ENCODE results near the gene ZBTB39. TPM values are rescaled to one million over a fixed set of nuclear protein-coding genes. Genes with fewer than 3 reads are reported as not detected.

Gene ZBTB39
- total RNA-seq, 1 experiment from 2014 or later = 7.6 TPM

DNA sequence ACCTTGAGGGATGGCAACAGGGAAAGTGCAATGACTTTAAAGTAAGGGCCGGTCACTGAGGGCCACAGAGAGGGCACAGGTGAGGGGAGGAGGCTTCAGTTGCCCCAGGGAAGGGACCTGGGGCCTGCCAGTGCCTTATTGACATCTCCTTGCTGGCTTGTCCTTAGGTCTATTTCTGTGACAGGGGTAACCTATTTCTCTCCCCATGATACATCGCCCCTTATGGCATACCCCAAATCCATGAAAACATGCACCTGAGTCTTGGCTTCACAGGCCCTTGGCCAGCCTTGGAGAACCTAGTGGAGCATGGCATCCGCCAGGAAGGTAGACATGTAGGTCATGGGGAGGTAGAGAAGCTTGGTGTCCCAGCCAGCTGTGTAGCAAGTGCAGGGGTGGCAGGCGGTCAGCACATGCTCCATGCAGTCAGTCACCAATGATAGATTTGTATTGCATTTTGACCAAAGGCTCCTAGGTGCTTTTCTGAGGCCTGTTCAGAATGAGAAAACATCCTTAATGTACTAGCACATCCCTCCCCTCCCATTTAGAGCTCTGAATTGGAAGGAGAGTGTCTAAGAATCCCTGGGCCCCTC is 25.3 kb downstream of the ZBTB39 start:
- ChIA-PET CTCF (no interaction called here), POLR2A (ENCODE audit: unreplicated experiment) (no interaction called here)
- H3K4me3 ChIP-seq = no peak overlapping the region
- peaks cover 4% of the 10 kb centered on the region for H3K4me1 ChIP-seq (replicated peaks; ENCODE audit: insufficient read depth)
- no peaks in the 10 kb centered on the region for H3K9me3 ChIP-seq (ENCODE audit: insufficient read depth, low read depth)
- no peak overlapping the region for H3K27ac ChIP-seq
- no peak for DNase-seq
- H4K20me1 ChIP-seq (ENCODE audit: insufficient read depth) = no peaks in the 10 kb centered on the region
- no peaks in the 10 kb centered on the region for H3K27me3 ChIP-seq (ENCODE audit: insufficient read depth, low read depth)
- no TSS peak for BruUV-seq (replicated peaks)
- H2AFZ ChIP-seq = no peak overlapping the region
- H3K4me2 ChIP-seq = no peak overlapping the region
- H3F3A ChIP-seq (ENCODE audit: insufficient read depth, low read depth) = peaks cover 1% of the 10 kb centered on the region
- no peak for TF ChIP-seq EZH2 (IDR thresholded peaks at IDR 0.05; ENCODE audit: low read depth)
- TF ChIP-seq, protein P1, sequence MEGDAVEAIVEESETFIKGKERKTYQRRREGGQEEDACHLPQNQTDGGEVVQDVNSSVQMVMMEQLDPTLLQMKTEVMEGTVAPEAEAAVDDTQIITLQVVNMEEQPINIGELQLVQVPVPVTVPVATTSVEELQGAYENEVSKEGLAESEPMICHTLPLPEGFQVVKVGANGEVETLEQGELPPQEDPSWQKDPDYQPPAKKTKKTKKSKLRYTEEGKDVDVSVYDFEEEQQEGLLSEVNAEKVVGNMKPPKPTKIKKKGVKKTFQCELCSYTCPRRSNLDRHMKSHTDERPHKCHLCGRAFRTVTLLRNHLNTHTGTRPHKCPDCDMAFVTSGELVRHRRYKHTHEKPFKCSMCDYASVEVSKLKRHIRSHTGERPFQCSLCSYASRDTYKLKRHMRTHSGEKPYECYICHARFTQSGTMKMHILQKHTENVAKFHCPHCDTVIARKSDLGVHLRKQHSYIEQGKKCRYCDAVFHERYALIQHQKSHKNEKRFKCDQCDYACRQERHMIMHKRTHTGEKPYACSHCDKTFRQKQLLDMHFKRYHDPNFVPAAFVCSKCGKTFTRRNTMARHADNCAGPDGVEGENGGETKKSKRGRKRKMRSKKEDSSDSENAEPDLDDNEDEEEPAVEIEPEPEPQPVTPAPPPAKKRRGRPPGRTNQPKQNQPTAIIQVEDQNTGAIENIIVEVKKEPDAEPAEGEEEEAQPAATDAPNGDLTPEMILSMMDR (conservative IDR thresholded peaks at IDR 0.05) = no peak
- no peaks in the 10 kb centered on the region for H3K9me2 ChIP-seq (ENCODE audit: insufficient read depth)
- intact Hi-C loops (cut with micrococcal nuclease; ENCODE audit: unreplicated experiment) = no loop called here
- H3K79me2 ChIP-seq (ENCODE audit: low read depth) = no peaks in the 10 kb centered on the region
- H3K36me3 ChIP-seq (ENCODE audit: low read depth) = no peaks in the 10 kb centered on the region

DNA sequence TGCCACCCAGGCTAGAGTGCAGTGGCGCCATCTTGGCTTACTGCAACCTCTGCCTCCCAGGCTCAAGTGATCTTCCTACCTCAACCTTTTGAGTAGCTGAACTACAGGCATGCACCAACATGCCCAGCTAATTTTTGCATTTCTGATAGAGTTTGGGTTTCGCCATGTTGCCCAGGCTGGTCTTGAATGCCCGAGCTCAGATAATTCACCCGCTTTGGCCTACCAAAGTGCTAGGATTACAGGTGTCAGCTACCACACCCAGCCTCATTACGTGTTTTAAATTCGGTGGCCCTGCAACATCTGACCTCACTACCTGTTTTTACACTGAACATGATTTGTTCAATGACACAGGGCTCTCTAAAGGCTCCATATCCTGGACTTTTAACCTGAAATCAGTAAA is 26.1 kb downstream of the ZBTB39 start:
- Histone ChIP-seq H3K4me1 (replicated peaks; ENCODE audit: insufficient read depth) (no peaks in the 10 kb centered on the region), H3K27ac (no peak overlapping the region), H3K36me3 (ENCODE audit: low read depth) (no peaks in the 10 kb centered on the region), H3K4me3 (no peak overlapping the region), H3K4me2 (no peak overlapping the region), H4K20me1 (ENCODE audit: insufficient read depth) (no peaks in the 10 kb centered on the region), H3F3A (ENCODE audit: insufficient read depth, low read depth) (no peaks in the 10 kb centered on the region), H3K79me2 (ENCODE audit: low read depth) (no peaks in the 10 kb centered on the region), H3K9me3 (ENCODE audit: insufficient read depth, low read depth) (no peaks in the 10 kb centered on the region), H3K27me3 (ENCODE audit: insufficient read depth, low read depth) (no peaks in the 10 kb centered on the region), H2AFZ (no peak overlapping the region), H3K9me2 (ENCODE audit: insufficient read depth) (no peaks in the 10 kb centered on the region)
- no peak for DNase-seq
- TF ChIP-seq, protein P1 (conservative IDR thresholded peaks at IDR 0.05) = no peak
- TF ChIP-seq EZH2 (IDR thresholded peaks at IDR 0.05; ENCODE audit: low read depth) = no peak
- ChIA-PET POLR2A (ENCODE audit: unreplicated experiment) (no interaction called here), CTCF (no interaction called here)
- no TSS peak for BruUV-seq (replicated peaks)
- intact Hi-C loops (cut with micrococcal nuclease; ENCODE audit: unreplicated experiment) = no loop called here

DNA sequence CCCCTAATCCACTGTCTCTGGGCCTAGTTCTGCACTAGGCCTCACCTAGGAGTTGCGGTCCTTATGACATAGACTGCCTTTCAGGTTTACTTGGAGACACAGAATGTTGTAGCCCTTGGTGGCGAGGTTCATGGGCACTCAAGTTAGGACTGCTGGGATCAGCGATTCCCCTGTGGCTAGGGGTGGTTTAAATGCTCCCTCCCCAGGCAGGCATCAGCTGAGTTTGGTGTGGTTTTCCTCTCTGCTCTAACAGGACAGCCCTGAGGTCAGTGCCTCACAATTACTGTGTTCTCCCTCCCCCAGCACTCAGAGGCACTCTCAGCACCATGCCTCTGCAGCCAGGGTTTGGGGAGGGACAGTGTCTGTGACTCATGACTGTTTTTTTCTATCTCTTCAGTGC is 26.7 kb downstream of the ZBTB39 start:
- no TSS peak for BruUV-seq (replicated peaks)
- Histone ChIP-seq H3K36me3 (ENCODE audit: low read depth) (no peaks in the 10 kb centered on the region), H4K20me1 (ENCODE audit: insufficient read depth) (no peaks in the 10 kb centered on the region), H3F3A (ENCODE audit: insufficient read depth, low read depth) (no peaks in the 10 kb centered on the region), H3K9me3 (ENCODE audit: insufficient read depth, low read depth) (no peaks in the 10 kb centered on the region), H3K79me2 (ENCODE audit: low read depth) (no peaks in the 10 kb centered on the region), H3K27ac (no peak overlapping the region), H2AFZ (no peak overlapping the region), H3K9me2 (ENCODE audit: insufficient read depth) (no peaks in the 10 kb centered on the region), H3K4me2 (no peak overlapping the region), H3K4me3 (no peak overlapping the region), H3K4me1 (replicated peaks; ENCODE audit: insufficient read depth) (no peaks in the 10 kb centered on the region), H3K27me3 (ENCODE audit: insufficient read depth, low read depth) (no peaks in the 10 kb centered on the region)
- CTCF ChIA-PET = no interaction called here
- TF ChIP-seq EZH2 (IDR thresholded peaks at IDR 0.05; ENCODE audit: low read depth) = no peak
- TF ChIP-seq, protein P1 (conservative IDR thresholded peaks at IDR 0.05) = no peak
- intact Hi-C loops (cut with micrococcal nuclease; ENCODE audit: unreplicated experiment) = no loop called here
- POLR2A ChIA-PET (ENCODE audit: unreplicated experiment) = no interaction called here
- no peak for DNase-seq
